Fibroblast of the aortic adventitia (primary cell): ENCODE measurements around the gene SLC36A4. TPM values are rescaled to one million over a fixed set of nuclear protein-coding genes. Genes with fewer than 3 reads are reported as not detected.
"Not testable (repeated sequence)": the region's sequence is repeated elsewhere in the genome, so short reads cannot be mapped to it uniquely, and the experiment has no call there.

Source experiments
- DNase-seq: peaks from one replicate; pipeline ENCODE4 v3.0.0-alpha.2; 2010; ENCODE audit warnings: low read depth
- H3K4me3 ChIP-seq: 2 replicates; pipeline ENCODE4 v1.5.1; 2011; ENCODE audit warnings: low read depth, mild to moderate bottlenecking, control low read depth, low read length, moderate library complexity
- small RNA-seq: library from RNA; depleted of rRNA; stranded (forward); fragments of <200 nt; gene quantifications from one replicate; pipeline ENCODE3, GENCODE V24; 2012
- total RNA-seq: library from RNA; depleted of rRNA; stranded (reverse); fragments of >200 nt; gene quantifications from 2 replicates; pipeline ENCODE4 v1.2.3, GENCODE V29; 2012; ENCODE audit warnings: low replicate concordance
- TF ChIP-seq, protein P1 (sequence below): IDR thresholded peaks from 2 replicates; pipeline ENCODE4 v1.5.1; 2011; ENCODE audit warnings: mild to moderate bottlenecking, low read length, control low read depth, inconsistent platforms; ENCODE audit not compliant: insufficient read depth

SLC36A4 gene
- total RNA-seq, 1 donor = 24.8 TPM

- TF ChIP-seq, protein P1, sequence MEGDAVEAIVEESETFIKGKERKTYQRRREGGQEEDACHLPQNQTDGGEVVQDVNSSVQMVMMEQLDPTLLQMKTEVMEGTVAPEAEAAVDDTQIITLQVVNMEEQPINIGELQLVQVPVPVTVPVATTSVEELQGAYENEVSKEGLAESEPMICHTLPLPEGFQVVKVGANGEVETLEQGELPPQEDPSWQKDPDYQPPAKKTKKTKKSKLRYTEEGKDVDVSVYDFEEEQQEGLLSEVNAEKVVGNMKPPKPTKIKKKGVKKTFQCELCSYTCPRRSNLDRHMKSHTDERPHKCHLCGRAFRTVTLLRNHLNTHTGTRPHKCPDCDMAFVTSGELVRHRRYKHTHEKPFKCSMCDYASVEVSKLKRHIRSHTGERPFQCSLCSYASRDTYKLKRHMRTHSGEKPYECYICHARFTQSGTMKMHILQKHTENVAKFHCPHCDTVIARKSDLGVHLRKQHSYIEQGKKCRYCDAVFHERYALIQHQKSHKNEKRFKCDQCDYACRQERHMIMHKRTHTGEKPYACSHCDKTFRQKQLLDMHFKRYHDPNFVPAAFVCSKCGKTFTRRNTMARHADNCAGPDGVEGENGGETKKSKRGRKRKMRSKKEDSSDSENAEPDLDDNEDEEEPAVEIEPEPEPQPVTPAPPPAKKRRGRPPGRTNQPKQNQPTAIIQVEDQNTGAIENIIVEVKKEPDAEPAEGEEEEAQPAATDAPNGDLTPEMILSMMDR = no peak
- no peak overlapping the region for H3K4me3 ChIP-seq
- no peak for DNase-seq
These were observed 83.5 kb downstream of the SLC36A4 start for GRCh38 chr11:93114304-93114703.

GRCh38 chr11:93113824-93114223 lies 84.0 kb downstream of the SLC36A4 start:
- no peak for DNase-seq
- TF ChIP-seq, protein P1 = no peak
- H3K4me3 ChIP-seq = no peak overlapping the region

DNA sequence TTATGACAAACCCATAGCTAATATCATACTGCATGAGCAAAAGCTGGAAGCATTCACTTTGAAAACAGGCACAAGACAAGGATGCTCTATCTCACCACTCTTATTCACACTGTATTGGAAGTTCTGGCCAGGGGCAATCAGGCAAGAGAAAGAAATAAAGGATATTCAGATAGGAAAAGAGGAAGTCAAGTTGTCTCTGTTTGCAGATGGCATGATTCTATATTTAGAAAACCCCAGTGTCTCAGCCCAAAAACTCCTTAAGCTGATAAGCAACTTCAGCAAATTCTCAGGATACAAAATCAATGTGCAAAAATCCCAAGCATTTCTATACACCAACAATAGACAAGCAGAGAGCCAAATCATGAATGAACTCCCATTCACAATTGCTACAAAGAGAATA lies 86.6 kb downstream of the SLC36A4 start:
- H3K4me3 ChIP-seq, DNase-seq: not testable (repeated sequence)

GRCh38 chr11:93100211-93100610 lies 97.6 kb downstream of the SLC36A4 start:
- DNase-seq = peak; percentile 36
- H3K4me3 ChIP-seq = no peak overlapping the region
- TF ChIP-seq, protein P1 = no peak

DNA sequence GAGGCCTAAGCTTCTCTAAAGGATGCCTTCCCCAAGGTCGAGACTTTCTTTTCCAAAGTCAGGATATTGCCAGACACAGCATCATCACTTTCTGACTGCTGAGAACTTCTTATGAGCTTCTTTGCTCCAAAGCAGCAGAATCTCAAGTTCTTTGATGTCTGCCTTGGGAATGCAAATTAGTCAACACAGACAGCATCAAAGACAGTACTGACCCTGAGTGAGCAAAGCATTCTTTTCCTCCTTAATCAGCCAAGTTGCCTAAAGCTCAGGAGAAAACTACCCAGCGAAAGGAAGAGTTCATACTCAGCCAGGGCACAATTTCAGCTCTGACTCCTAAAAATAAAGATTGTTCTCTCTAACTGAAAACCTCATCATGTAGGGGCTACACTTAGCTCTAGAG lies 98.0 kb downstream of the SLC36A4 start:
- DNase-seq = peak; percentile 15
- TF ChIP-seq, protein P1 = no peak
- H3K4me3 ChIP-seq = no peak overlapping the region

Small RNAs within 50 kb of the gene (small RNA-seq; reads per million reads assigned to genes)
- gene AP003072.1 = not detected

Other genes with a start within 250 kb of the SLC36A4 start
- gene MTNR1B, start 228.3 kb downstream of the SLC36A4 start, total RNA-seq = not detected in 2 replicates
- gene DEUP1, start 132.8 kb upstream of the SLC36A4 start, total RNA-seq = not detected in 2 replicates